Keratinocyte (primary cell): Measurements from ENCODE around the gene MACF1. TPM values are rescaled to one million over a fixed set of nuclear protein-coding genes. Genes with fewer than 3 reads are reported as not detected.
A peak's percentile ranks its signal among the peaks of the same experiment; 100 is the strongest.

ENCODE experiments used
- DNase-seq: peaks from one replicate; pipeline ENCODE4 v3.0.0-alpha.2; 2011; ENCODE audit warnings: low read depth, missing footprints, low spot score
- FAIRE-seq: peaks from 2 replicates; lab custom pipeline; 2011; peaks lifted over from hg19 to GRCh38; lab: Jason Lieb, UNC
- H2AFZ ChIP-seq: 2 replicates; pipeline ENCODE4 v1.6.0; 2012; ENCODE audit warnings: low read length, control low read depth, inconsistent platforms; ENCODE audit not compliant: control insufficient read depth
- H3K27ac ChIP-seq: 2 replicates; pipeline ENCODE4 v1.5.1; 2011; ENCODE audit warnings: low read length; ENCODE audit not compliant: control insufficient read depth, insufficient read depth
- H3K27me3 ChIP-seq: 3 replicates; pipeline ENCODE4 v1.6.0; 2011; ENCODE audit warnings: low read length; ENCODE audit not compliant: control insufficient read depth, insufficient read depth; ENCODE audit errors: extremely low read depth
- H3K36me3 ChIP-seq, 2 experiments: 2 replicates in 1 of 2; 3 replicates in 1 of 2; pipeline ENCODE4 v1.5.1; 2011; ENCODE audit warnings: low read length in 2 of 2, mild to moderate bottlenecking in 1 of 2; ENCODE audit not compliant: control insufficient read depth in 2 of 2, insufficient read depth in 2 of 2; ENCODE audit errors: extremely low read depth in 1 of 2
- H3K4me1 ChIP-seq: 3 replicates; pipeline ENCODE4 v1.5.1; 2011; ENCODE audit warnings: low read length; ENCODE audit not compliant: control insufficient read depth, insufficient read depth; ENCODE audit errors: extremely low read depth
- H3K4me2 ChIP-seq: 3 replicates; pipeline ENCODE4 v1.6.0; 2011; ENCODE audit warnings: low read depth, low read length; ENCODE audit not compliant: control insufficient read depth, insufficient read depth; ENCODE audit errors: extremely low read depth
- H3K4me3 ChIP-seq, 3 experiments: fragments of 200-600 bp in 1 of 3; sonication (generic) in 1 of 3; 2 replicates in 2 of 3; 3 replicates in 1 of 3; pipeline ENCODE4 v1.5.1; 2011 to 2016; ENCODE audit warnings: low read length in 3 of 3, mild to moderate bottlenecking in 3 of 3, control low read depth in 2 of 3, inconsistent platforms in 1 of 3, low read depth in 1 of 3, mixed read lengths in 1 of 3, mixed run types in 1 of 3, moderate library complexity in 1 of 3; ENCODE audit not compliant: control insufficient read depth in 2 of 3, insufficient read depth in 2 of 3; ENCODE audit errors: extremely low read depth in 1 of 3
- H3K79me2 ChIP-seq: 2 replicates; pipeline ENCODE4 v1.6.0; 2012; ENCODE audit warnings: low read length; ENCODE audit not compliant: control insufficient read depth, insufficient read depth
- H3K9ac ChIP-seq: 3 replicates; pipeline ENCODE4 v1.6.0; 2011; ENCODE audit warnings: low read length; ENCODE audit not compliant: control insufficient read depth, insufficient read depth; ENCODE audit errors: extremely low read depth
- H3K9me1 ChIP-seq: 3 replicates; pipeline ENCODE4 v1.6.0; 2011; ENCODE audit warnings: low read length; ENCODE audit not compliant: control insufficient read depth, insufficient read depth; ENCODE audit errors: extremely low read depth
- H3K9me3 ChIP-seq: 2 replicates; pipeline ENCODE4 v1.5.1; 2012; ENCODE audit warnings: low read depth, low read length; ENCODE audit not compliant: control insufficient read depth
- H4K20me1 ChIP-seq: 3 replicates; pipeline ENCODE4 v1.6.0; 2011; ENCODE audit warnings: low read length; ENCODE audit not compliant: control insufficient read depth, insufficient read depth; ENCODE audit errors: extremely low read depth
- CTCF ChIP-seq, 3 experiments: IDR thresholded peaks in 1 of 3; conservative IDR thresholded peaks in 1 of 3; optimal IDR thresholded peaks in 1 of 3; 2 replicates in 2 of 3; 3 replicates in 1 of 3; pipeline versions ENCODE3 to v1.5.1; 2011; ENCODE audit warnings: low read length in 3 of 3, mild to moderate bottlenecking in 3 of 3, moderate library complexity in 2 of 3, control low read depth in 1 of 3, inconsistent platforms in 1 of 3; ENCODE audit not compliant: insufficient read depth in 2 of 3; ENCODE audit errors: extremely low read depth in 1 of 3
- EZH2 ChIP-seq: IDR thresholded peaks from one replicate; pipeline ENCODE4 v1.6.1; 2012; ENCODE audit warnings: inconsistent platforms, mild to moderate bottlenecking, low read length, moderate library complexity
- dilution Hi-C: fragments of 300-500 bp; cut with MboI; formaldehyde crosslinking; loops from one replicate; pipeline ENCODE4 v1.7.0; 2020; ENCODE audit warnings: low sequenced_read_pairs; ENCODE audit not compliant: extremely low pct_ligation_motif_present
- polyA plus RNA-seq, 5 experiments: library from polyadenylated mRNA; depleted of rRNA in 3 of 5; stranded (reverse) in 3 of 5; stranded (forward) in 1 of 5; unstranded in 1 of 5; fragments of >200 nt; gene quantifications; 1 replicate in 1 of 5; 2 replicates in 3 of 5; 3 replicates in 1 of 5; pipeline versions ENCODE4 v1.2.1 to v1.2.3, GENCODE V29; 2011 to 2012; ENCODE audit warnings: missing spikeins in 2 of 5, low read depth in 1 of 5, low replicate concordance in 1 of 5

MACF1 gene
- polyA plus RNA-seq, 1 donor (not counting 4 experiments of a cell fraction or from before 2014, with no cell fraction given): 111 TPM

- peaks cover 40% of the 10 kb centered on the region for H3K4me1 ChIP-seq
- H4K20me1 ChIP-seq: no peaks in the 10 kb centered on the region
- peak overlapping the region; percentile 17 for H2AFZ ChIP-seq
- DNase-seq (no peak), FAIRE-seq (peak; percentile 78)
- peak overlapping the region in 2 of 3 experiments; percentile 63 to 67 for H3K4me3 ChIP-seq
- dilution Hi-C loops: no loop called here
- H3K9me1 ChIP-seq: peaks cover 5% of the 10 kb centered on the region
- H3K4me2 ChIP-seq: peak overlapping the region; percentile 95
- peaks cover 89% of the 10 kb centered on the region for H3K79me2 ChIP-seq
- no peaks in the 10 kb centered on the region for H3K27me3 ChIP-seq
- H3K36me3 ChIP-seq: peaks cover 8 to 13% of the 10 kb centered on the region in 2 experiments
- peak overlapping the region; percentile 75 for H3K9ac ChIP-seq
- peak overlapping the region; percentile 82 for H3K27ac ChIP-seq
- H3K9me3 ChIP-seq: no peaks in the 10 kb centered on the region
- TF ChIP-seq EZH2: no peak
- TF ChIP-seq CTCF (optimal IDR thresholded peaks at IDR 0.05 in 1 of 3, IDR thresholded peaks at IDR 0.05 in 1 of 3, conservative IDR thresholded peaks at IDR 0.05 in 1 of 3; ENCODE audit: extremely low read depth in 1 of 3, insufficient read depth in 2 of 3, low read length in 3 of 3): no peak
These were observed 63.7 kb downstream of the MACF1 start for GRCh38 chr1:39268112-39268581.

- Histone ChIP-seq H3K27ac (peak overlapping the region; percentile 82), H3K36me3 (peaks cover 8 to 13% of the 10 kb centered on the region in 2 experiments), H3K9me3 (no peaks in the 10 kb centered on the region), H4K20me1 (no peaks in the 10 kb centered on the region), H2AFZ (no peak overlapping the region), H3K9ac (peak overlapping the region; percentile 75), H3K4me2 (peak overlapping the region; percentile 95), H3K9me1 (peaks cover 5% of the 10 kb centered on the region), H3K27me3 (no peaks in the 10 kb centered on the region), H3K79me2 (peaks cover 90% of the 10 kb centered on the region), H3K4me1 (peaks cover 40% of the 10 kb centered on the region), H3K4me3 (peak overlapping the region in 2 of 3 experiments; percentile 63 to 67)
- TF ChIP-seq CTCF (optimal IDR thresholded peaks at IDR 0.05 in 1 of 3, IDR thresholded peaks at IDR 0.05 in 1 of 3, conservative IDR thresholded peaks at IDR 0.05 in 1 of 3; ENCODE audit: extremely low read depth in 1 of 3, insufficient read depth in 2 of 3, low read length in 3 of 3) (no peak), EZH2 (no peak)
- dilution Hi-C loops: no loop called here
- DNase-seq (no peak), FAIRE-seq (no peak)
These were observed 64.4 kb downstream of the MACF1 start for GRCh38 chr1:39268906-39269305.
